Measurements from ENCODE around the gene ARHGAP20.
"Not testable (repeated sequence)": the region's sequence is repeated elsewhere in the genome, so short reads cannot be mapped to it uniquely, and the experiment has no call there.

Gene ARHGAP20

DNA sequence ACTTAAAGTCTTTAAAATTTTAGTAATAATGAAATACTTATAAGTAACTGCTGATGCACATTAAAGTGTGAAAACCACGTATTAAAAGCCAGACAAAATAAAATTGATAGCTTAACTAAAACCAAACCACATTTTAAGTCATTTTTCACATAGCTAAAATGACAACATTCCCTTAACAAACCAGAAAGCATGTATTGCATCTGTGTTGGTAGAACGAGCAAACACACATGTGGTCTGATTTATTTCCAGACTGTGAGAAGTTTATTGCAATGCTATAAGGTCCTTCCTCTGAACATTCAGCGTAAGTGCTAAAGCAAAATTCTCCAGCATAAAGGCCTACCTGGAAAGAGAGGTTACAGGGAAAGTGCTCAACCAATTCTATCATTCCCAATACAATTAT, 57.8 kb downstream of the ARHGAP20 start:
- Histone ChIP-seq H3K9me3 (ENCODE audit: control insufficient read depth, low read length) (no peaks in the 10 kb centered on the region), H3K4me3 (ENCODE audit: low read length) (no peak overlapping the region), H3K9ac (ENCODE audit: low read length) (no peak overlapping the region), H3K4me1 (ENCODE audit: control insufficient read depth, insufficient read depth, low read length) (no peaks in the 10 kb centered on the region), H3K27me3 (ENCODE audit: control insufficient read depth, insufficient read depth, low read length) (no peaks in the 10 kb centered on the region), H3K36me3 (ENCODE audit: control insufficient read depth, insufficient read depth, low read length) (no peaks in the 10 kb centered on the region)

DNA sequence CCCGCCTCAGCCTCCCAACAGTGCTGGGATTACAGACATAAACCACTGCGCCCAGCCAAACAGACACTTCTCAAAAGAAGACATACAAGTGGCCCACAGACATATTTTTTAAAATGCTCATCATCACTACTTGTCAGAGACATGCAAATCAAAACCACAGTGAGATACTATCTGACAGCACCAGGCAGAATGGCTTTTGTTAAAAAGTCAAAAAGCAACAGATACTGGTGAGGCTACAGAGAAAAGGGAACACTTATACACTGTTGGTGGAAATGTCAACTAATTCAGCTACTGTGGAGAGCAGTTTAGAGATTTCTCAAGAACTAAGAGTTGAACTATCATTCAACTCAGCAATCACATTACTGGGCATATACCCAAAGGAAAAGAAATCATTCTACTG, 67.0 kb downstream of the ARHGAP20 start:
- no peaks in the 10 kb centered on the region for H3K27me3 ChIP-seq (ENCODE audit: control insufficient read depth, insufficient read depth, low read length)
- no peak overlapping the region for H3K4me3 ChIP-seq (ENCODE audit: low read length)
- no peak overlapping the region for H3K9ac ChIP-seq (ENCODE audit: low read length)

DNA sequence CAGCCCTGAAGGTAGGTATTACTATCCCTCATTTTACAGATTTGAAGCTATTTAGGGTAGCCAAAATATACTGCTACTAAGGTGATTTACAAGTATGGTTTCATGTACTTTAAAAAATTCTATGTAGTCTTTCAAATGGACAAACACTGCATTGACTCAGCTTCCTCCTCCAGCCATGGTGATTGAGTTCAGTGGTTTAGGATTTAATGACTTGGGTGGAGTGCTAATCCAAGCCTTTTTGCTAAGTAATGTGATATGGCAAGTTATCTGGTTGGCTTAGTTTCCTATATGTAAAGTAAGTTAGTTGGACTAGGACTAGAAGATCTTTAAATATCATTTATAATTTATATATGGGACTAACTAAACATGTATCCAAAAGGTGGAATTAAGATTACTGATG, 77.9 kb downstream of the ARHGAP20 start:
- Histone ChIP-seq H3K4me1 (ENCODE audit: control insufficient read depth, insufficient read depth, low read length) (peaks cover 6% of the 10 kb centered on the region), H3K4me3 (ENCODE audit: low read length) (no peak overlapping the region), H3K36me3 (ENCODE audit: control insufficient read depth, insufficient read depth, low read length) (no peaks in the 10 kb centered on the region), H3K27me3 (ENCODE audit: control insufficient read depth, insufficient read depth, low read length) (no peaks in the 10 kb centered on the region), H3K9me3 (ENCODE audit: control insufficient read depth, low read length) (no peaks in the 10 kb centered on the region), H3K9ac (ENCODE audit: low read length) (no peak overlapping the region)

More for the DNA sequence above, 67.0 kb downstream of the ARHGAP20 start:
- H3K36me3 ChIP-seq (ENCODE audit: control insufficient read depth, insufficient read depth, low read length), result no peaks in the 10 kb centered on the region
- H3K4me1 ChIP-seq (ENCODE audit: control insufficient read depth, insufficient read depth, low read length), result no peaks in the 10 kb centered on the region
- H3K9me3 ChIP-seq (ENCODE audit: control insufficient read depth, low read length), result no peaks in the 10 kb centered on the region

DNA sequence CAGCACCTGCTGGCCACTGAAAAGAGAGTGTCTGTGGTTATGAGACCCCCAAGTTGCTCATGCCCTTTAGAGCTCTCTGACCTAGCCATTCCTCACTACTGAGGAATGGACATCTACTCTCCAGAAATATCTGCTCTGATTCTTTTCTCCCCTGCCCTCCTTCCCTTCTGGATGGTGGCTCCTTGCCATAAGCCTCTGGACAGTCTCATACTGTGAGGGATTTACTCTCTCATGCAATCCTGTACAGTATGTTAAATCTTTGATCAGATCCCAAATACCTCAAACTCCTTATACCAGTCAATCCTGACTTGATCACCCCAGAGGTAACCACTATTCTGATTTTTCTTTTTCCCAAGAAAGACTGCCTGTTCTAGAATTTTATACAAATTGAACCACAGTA, 80.7 kb downstream of the ARHGAP20 start:
- Histone ChIP-seq H3K36me3 (ENCODE audit: control insufficient read depth, insufficient read depth, low read length) (no peaks in the 10 kb centered on the region), H3K9ac (ENCODE audit: low read length) (no peak overlapping the region), H3K4me1 (ENCODE audit: control insufficient read depth, insufficient read depth, low read length) (peaks cover 6% of the 10 kb centered on the region), H3K4me3 (ENCODE audit: low read length) (no peak overlapping the region), H3K27me3 (ENCODE audit: control insufficient read depth, insufficient read depth, low read length) (no peaks in the 10 kb centered on the region), H3K9me3 (ENCODE audit: control insufficient read depth, low read length) (no peaks in the 10 kb centered on the region)

DNA sequence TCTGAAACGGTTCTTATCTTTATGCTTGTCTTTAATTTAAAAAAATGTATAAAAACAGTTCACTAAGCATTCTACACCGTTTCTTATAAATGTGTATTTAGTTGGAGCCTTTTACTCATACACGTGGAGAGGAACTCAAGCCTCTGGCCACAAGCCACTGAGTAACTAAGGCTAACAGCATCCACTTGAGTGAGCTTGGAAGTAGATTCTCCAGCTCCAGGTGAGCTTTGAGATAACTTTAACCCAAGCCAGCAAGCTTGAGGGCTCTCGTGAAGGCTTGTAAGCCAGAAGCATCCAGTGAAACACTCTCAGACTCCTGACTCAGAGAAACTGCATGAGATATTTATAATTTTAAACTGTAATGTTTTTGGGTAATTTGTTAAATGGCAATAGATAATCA, 82.6 kb downstream of the ARHGAP20 start:
- H3K9me3 ChIP-seq (ENCODE audit: control insufficient read depth, low read length), result no peaks in the 10 kb centered on the region
- H3K9ac ChIP-seq (ENCODE audit: low read length), result no peak overlapping the region
- peaks cover 6% of the 10 kb centered on the region for H3K4me1 ChIP-seq (ENCODE audit: control insufficient read depth, insufficient read depth, low read length)
- no peaks in the 10 kb centered on the region for H3K36me3 ChIP-seq (ENCODE audit: control insufficient read depth, insufficient read depth, low read length)
- no peak overlapping the region for H3K4me3 ChIP-seq (ENCODE audit: low read length)
- H3K27me3 ChIP-seq (ENCODE audit: control insufficient read depth, insufficient read depth, low read length), result no peaks in the 10 kb centered on the region

DNA sequence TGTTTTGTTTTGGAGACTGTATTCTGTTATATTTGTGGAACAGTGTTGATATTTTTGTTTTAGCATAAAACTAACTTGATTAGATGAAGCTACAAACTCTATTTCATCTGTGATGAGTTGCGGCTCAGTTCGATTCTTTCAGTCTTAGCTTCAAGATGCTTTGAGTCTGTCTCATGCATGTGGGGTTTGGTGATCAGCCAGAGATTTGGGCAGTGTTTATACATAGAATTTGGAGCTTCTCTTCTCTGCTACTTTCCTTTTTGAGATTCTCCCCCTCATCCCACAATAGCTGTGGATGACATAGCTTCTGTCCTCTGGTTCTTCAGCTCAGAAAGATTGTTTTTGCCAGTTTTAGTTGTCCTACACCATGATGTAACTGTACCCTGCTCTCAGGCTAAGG, 90.4 kb downstream of the ARHGAP20 start:
- H3K9ac ChIP-seq (ENCODE audit: low read length), result no peak overlapping the region
- H3K9me3 ChIP-seq (ENCODE audit: control insufficient read depth, low read length), result no peaks in the 10 kb centered on the region

DNA sequence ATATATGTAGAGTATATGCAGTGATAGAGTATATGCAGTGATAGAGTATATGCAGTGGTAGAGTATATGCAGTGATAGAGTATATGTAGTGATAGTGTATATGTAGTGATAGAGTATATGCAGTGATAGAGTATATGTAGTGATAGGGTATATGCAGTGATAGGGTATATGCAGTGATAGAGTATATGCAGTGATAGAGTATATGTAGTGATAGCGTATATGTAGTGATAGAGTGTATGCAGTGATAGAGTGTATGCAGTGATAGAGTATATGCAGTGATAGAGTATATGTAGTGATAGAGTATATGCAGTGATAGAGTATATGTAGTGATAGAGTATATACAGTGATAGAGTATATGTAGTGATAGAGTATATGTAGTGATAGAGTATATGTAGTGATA, 92.9 kb downstream of the ARHGAP20 start:
- not testable (repeated sequence) for H3K27me3 ChIP-seq (ENCODE audit: control insufficient read depth, insufficient read depth, low read length); H3K9ac ChIP-seq (ENCODE audit: low read length); H3K4me3 ChIP-seq (ENCODE audit: low read length); H3K4me1 ChIP-seq (ENCODE audit: control insufficient read depth, insufficient read depth, low read length); H3K9me3 ChIP-seq (ENCODE audit: control insufficient read depth, low read length); H3K36me3 ChIP-seq (ENCODE audit: control insufficient read depth, insufficient read depth, low read length)

More for the DNA sequence above, 90.4 kb downstream of the ARHGAP20 start:
- Histone ChIP-seq H3K27me3 (ENCODE audit: control insufficient read depth, insufficient read depth, low read length) (no peaks in the 10 kb centered on the region), H3K36me3 (ENCODE audit: control insufficient read depth, insufficient read depth, low read length) (no peaks in the 10 kb centered on the region), H3K4me1 (ENCODE audit: control insufficient read depth, insufficient read depth, low read length) (no peaks in the 10 kb centered on the region), H3K4me3 (ENCODE audit: low read length) (no peak overlapping the region)

DNA sequence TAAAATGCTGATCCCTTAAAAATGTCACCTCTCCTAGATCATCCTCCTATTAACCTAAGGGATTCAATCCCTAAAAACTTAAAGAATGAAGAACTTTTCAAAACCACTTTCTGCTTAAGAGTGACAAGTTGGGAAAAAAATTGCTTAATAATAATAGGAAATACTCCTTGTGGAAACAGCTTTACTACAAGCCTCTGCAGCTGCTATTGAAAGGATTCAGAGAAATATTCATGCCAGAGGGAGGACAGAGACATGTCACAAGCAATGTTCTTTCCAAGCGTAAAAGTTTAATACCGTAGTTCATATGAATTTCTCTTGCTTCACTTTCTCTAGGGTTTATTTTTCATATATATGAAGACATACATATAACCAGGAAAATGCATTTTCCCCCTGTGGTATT, 98.2 kb downstream of the ARHGAP20 start:
- Histone ChIP-seq H3K4me1 (ENCODE audit: control insufficient read depth, insufficient read depth, low read length) (no peaks in the 10 kb centered on the region), H3K27me3 (ENCODE audit: control insufficient read depth, insufficient read depth, low read length) (no peaks in the 10 kb centered on the region), H3K9ac (ENCODE audit: low read length) (no peak overlapping the region), H3K9me3 (ENCODE audit: control insufficient read depth, low read length) (no peaks in the 10 kb centered on the region), H3K36me3 (ENCODE audit: control insufficient read depth, insufficient read depth, low read length) (no peaks in the 10 kb centered on the region), H3K4me3 (ENCODE audit: low read length) (no peak overlapping the region)

DNA sequence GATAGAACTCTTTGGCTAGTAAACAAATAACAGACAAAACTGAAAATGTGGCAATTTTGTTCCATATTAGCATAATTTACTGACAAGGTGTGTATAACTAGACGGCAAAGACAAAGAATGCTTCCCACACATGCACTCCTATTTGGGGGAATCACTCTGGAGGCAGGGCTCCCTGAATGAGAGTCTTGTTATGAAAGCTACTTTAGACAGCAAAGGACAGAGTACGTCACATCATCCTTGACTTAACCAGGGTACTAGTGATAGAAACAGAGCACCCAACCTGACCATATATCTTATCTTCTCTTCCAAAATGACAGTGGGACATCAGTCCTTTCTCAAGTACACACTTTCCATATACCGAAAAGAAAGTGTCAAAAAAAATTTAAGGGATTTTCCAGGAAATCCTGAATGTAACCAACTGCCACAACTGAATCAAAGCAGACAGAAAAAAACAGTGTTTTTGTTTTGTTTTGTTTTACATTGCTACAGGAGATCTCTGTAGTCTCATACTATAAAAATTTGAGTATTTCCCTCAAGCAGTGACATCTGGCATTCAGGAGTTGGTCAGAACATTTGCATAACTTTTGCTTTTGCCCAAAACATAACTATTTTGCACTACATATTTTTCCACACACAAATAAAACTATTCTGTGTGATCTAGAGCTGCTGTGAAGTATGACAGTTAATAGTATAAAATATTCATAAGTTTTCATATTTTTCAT, 98.9 kb downstream of the ARHGAP20 start:
- no peak overlapping the region for H3K4me3 ChIP-seq (ENCODE audit: low read length)
- no peaks in the 10 kb centered on the region for H3K9me3 ChIP-seq (ENCODE audit: control insufficient read depth, low read length)
- H3K4me1 ChIP-seq (ENCODE audit: control insufficient read depth, insufficient read depth, low read length), result no peaks in the 10 kb centered on the region
- H3K36me3 ChIP-seq (ENCODE audit: control insufficient read depth, insufficient read depth, low read length), result no peaks in the 10 kb centered on the region
- H3K9ac ChIP-seq (ENCODE audit: low read length), result no peak overlapping the region
- H3K27me3 ChIP-seq (ENCODE audit: control insufficient read depth, insufficient read depth, low read length), result no peaks in the 10 kb centered on the region

DNA sequence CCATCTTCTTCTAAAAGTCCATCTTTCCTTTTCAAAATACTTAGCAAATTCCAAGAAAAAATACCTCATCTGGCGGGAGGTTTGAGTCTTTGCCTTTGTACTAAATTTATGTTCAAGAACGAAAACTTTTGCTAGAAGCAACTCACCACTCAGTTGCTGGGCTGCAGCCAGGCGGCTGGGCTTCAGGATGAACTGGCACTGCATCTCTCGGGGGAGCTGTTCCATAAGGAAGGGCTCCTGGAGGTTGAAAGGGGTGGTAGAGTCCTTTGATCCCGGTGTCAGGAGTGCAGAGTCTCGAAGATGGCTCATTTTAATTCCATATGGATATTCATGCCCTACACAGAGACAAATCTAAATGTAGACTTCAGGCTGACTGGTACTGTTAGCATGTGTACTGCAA, 105.8 kb downstream of the ARHGAP20 start:
- no peaks in the 10 kb centered on the region for H3K36me3 ChIP-seq (ENCODE audit: control insufficient read depth, insufficient read depth, low read length)
- H3K4me1 ChIP-seq (ENCODE audit: control insufficient read depth, insufficient read depth, low read length), result no peaks in the 10 kb centered on the region
- no peak overlapping the region for H3K4me3 ChIP-seq (ENCODE audit: low read length)
- no peaks in the 10 kb centered on the region for H3K9me3 ChIP-seq (ENCODE audit: control insufficient read depth, low read length)
- H3K27me3 ChIP-seq (ENCODE audit: control insufficient read depth, insufficient read depth, low read length), result no peaks in the 10 kb centered on the region
- no peak overlapping the region for H3K9ac ChIP-seq (ENCODE audit: low read length)

DNA sequence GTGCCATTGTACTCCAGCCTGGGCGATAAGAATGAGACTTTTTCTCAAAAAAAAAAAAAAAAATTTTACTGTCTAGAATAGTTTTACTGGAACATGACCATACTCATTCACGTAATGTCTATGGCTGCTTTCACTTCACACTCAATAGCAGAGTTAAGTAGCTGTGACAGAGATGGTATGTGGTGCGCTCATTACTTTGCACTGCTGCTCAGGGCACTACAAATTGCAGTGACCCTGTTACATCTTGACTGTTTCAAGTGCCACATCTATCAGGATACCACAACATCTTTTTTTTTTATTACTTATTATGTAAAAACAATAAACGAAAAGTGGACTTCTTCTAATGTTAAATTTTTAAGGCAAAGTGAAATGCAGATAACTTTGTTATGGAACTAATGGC, 110.3 kb downstream of the ARHGAP20 start:
- Histone ChIP-seq H3K9me3 (ENCODE audit: control insufficient read depth, low read length) (no peaks in the 10 kb centered on the region), H3K36me3 (ENCODE audit: control insufficient read depth, insufficient read depth, low read length) (no peaks in the 10 kb centered on the region), H3K4me3 (ENCODE audit: low read length) (no peak overlapping the region), H3K27me3 (ENCODE audit: control insufficient read depth, insufficient read depth, low read length) (no peaks in the 10 kb centered on the region), H3K4me1 (ENCODE audit: control insufficient read depth, insufficient read depth, low read length) (no peaks in the 10 kb centered on the region), H3K9ac (ENCODE audit: low read length) (no peak overlapping the region)

DNA sequence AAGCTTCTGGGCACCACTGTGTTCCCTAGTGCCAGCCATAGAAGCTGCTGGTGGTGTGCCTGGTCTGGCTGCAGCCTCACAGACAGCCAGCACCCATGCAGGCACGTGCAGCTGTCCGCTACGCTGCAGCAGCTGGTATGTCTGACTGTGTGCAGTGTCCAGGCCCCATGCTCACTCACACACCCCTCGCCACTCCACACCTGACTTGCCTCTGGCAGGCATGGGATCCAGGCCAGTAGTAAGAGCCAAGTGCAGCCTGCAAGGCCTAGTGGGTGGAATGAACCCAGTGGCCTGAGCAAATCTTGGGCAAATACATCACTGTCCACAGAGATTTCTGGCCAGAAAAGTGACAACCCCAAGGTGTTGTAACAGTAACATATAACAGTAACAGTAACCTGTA, 111.9 kb downstream of the ARHGAP20 start:
- Histone ChIP-seq H3K4me3 (ENCODE audit: low read length) (no peak overlapping the region), H3K9me3 (ENCODE audit: control insufficient read depth, low read length) (no peaks in the 10 kb centered on the region), H3K4me1 (ENCODE audit: control insufficient read depth, insufficient read depth, low read length) (no peaks in the 10 kb centered on the region), H3K36me3 (ENCODE audit: control insufficient read depth, insufficient read depth, low read length) (no peaks in the 10 kb centered on the region), H3K9ac (ENCODE audit: low read length) (no peak overlapping the region), H3K27me3 (ENCODE audit: control insufficient read depth, insufficient read depth, low read length) (no peaks in the 10 kb centered on the region)

DNA sequence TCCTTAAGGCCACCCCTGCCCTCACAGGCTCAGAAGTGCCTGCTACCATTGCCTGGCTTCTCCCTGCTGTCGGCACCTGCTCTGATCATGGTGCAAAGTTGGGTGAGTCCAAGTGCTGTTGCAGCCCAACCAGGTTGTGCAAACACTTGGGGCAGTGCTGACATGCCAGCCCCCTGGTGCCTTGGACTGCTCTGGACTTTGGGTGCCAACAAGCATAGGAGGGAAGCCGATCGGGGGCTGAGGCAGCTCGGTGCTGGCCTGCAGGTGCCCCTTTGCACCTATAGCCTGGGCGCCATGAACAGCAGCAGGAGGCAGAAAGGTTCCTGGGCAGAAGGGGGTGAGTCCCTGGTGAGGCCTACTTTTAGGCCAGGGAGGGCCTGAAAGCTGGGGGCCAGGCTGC, 113.0 kb downstream of the ARHGAP20 start:
- Histone ChIP-seq H3K27me3 (ENCODE audit: control insufficient read depth, insufficient read depth, low read length) (no peaks in the 10 kb centered on the region), H3K36me3 (ENCODE audit: control insufficient read depth, insufficient read depth, low read length) (no peaks in the 10 kb centered on the region)

More for the DNA sequence above, 113.0 kb downstream of the ARHGAP20 start:
- no peak overlapping the region for H3K9ac ChIP-seq (ENCODE audit: low read length)
- H3K9me3 ChIP-seq (ENCODE audit: control insufficient read depth, low read length), result no peaks in the 10 kb centered on the region
- no peak overlapping the region for H3K4me3 ChIP-seq (ENCODE audit: low read length)
- H3K4me1 ChIP-seq (ENCODE audit: control insufficient read depth, insufficient read depth, low read length), result no peaks in the 10 kb centered on the region
